Mucosa of descending colon (tissue), 3 donors: ENCODE measurements around the gene SLC45A3. TPM values are rescaled to one million over a fixed set of nuclear protein-coding genes. Genes with fewer than 3 reads are reported as not detected.
A peak's percentile ranks its signal among the peaks of the same experiment; 100 is the strongest.

ENCODE experiments used
- ATAC-seq: fragments of 200-7000 bp; cut with Tn5 transposase; one replicate; pipeline ENCODE4 v1.9.1; 2020; ENCODE audit warnings: mild to moderate bottlenecking, moderate library complexity
- DNase-seq, 3 donors: peaks; one replicate each; pipeline ENCODE4 v3.0.0-alpha.2; 2020
- H3K36me3 ChIP-seq: fragments of 200-600 bp; one replicate; pipeline ENCODE4 v1.8.0; 2021; ENCODE audit warnings: low read depth, mild to moderate bottlenecking
- H3K4me1 ChIP-seq: fragments of 200-600 bp; one replicate; pipeline ENCODE4 v1.8.0; 2021; ENCODE audit warnings: low read depth, mild to moderate bottlenecking
- H3K4me3 ChIP-seq: fragments of 200-600 bp; one replicate; pipeline ENCODE4 v1.8.0; 2021; ENCODE audit warnings: mild to moderate bottlenecking
- H3K9me3 ChIP-seq: fragments of 200-600 bp; one replicate; pipeline ENCODE4 v1.8.0; 2021; ENCODE audit warnings: mild to moderate bottlenecking
- CTCF ChIP-seq: fragments of 200-600 bp; IDR thresholded peaks from one replicate; pipeline ENCODE4 v1.8.0; 2022; ENCODE audit warnings: antibody characterized with exemption, mild to moderate bottlenecking
- intact Hi-C, 2 donors: fragments of 100-400 bp; cut with DNase I in 1 of 2; cut with micrococcal nuclease in 1 of 2; formaldehyde crosslinking; loops; one replicate each; pipeline versions ENCODE4 v1.11.0 to v1.11.1; 2022; cut with DNase I, micrococcal nuclease
- total RNA-seq, 3 donors: library from RNA; stranded (reverse); fragmentation: NEBNext Ultra II Directional in 2 of 3; extraction: Animal tissue kit (Norgen Biotek cat#: 25700) in 2 of 3; gene quantifications; one replicate each; pipeline versions ENCODE4 v1.2.1 to v1.2.4, GENCODE V29; 2021 to 2023
- donor health status: DM: no; HTN: no; CAD: no; lungs with moderate emphysema.
- donor health status: DM: no; HTN: no; CAD: no.
- donor health status: DM: no; HTN: yes; CAD: no.

Gene SLC45A3
- total RNA-seq, 3 donors from 2014 or later, result 13.7 to 19.0 (median 18.8) TPM

GRCh38 chr1:205693421-205693991 lies 13.2 kb upstream of the SLC45A3 start:
- Histone ChIP-seq H3K4me3 (no peak overlapping the region), H3K9me3 (no peaks in the 10 kb centered on the region), H3K4me1 (no peaks in the 10 kb centered on the region), H3K36me3 (no peaks in the 10 kb centered on the region)
- peak; percentile 21 for ATAC-seq
- no peak for TF ChIP-seq CTCF
- intact Hi-C loops, result no loop called here
- DNase-seq, result no peak

- DNase-seq, result no peak
- Histone ChIP-seq H3K9me3 (no peaks in the 10 kb centered on the region), H3K36me3 (no peaks in the 10 kb centered on the region), H3K4me1 (no peaks in the 10 kb centered on the region), H3K4me3 (no peak overlapping the region)
- no peak for TF ChIP-seq CTCF
- intact Hi-C loops, result no loop called here
- no peak for ATAC-seq
Measured at GRCh38 chr1:205692423-205692822, 12.1 kb upstream of the SLC45A3 start.

GRCh38 chr1:205690122-205690756 lies 9.9 kb upstream of the SLC45A3 start:
- no peaks in the 10 kb centered on the region for H3K36me3 ChIP-seq
- no peaks in the 10 kb centered on the region for H3K9me3 ChIP-seq
- intact Hi-C loops, result no loop called here
- no peaks in the 10 kb centered on the region for H3K4me1 ChIP-seq
- DNase-seq (no peak), ATAC-seq (no peak)
- H3K4me3 ChIP-seq, result no peak overlapping the region
- TF ChIP-seq CTCF, result no peak

GRCh38 chr1:205689479-205689878 lies 9.2 kb upstream of the SLC45A3 start:
- ATAC-seq (no peak), DNase-seq (no peak)
- no peaks in the 10 kb centered on the region for H3K36me3 ChIP-seq
- H3K9me3 ChIP-seq, result no peaks in the 10 kb centered on the region
- no peak for TF ChIP-seq CTCF
- no peak overlapping the region for H3K4me3 ChIP-seq
- H3K4me1 ChIP-seq, result no peaks in the 10 kb centered on the region
- intact Hi-C loops, result no loop called here

GRCh38 chr1:205688171-205689080 lies 8.1 kb upstream of the SLC45A3 start:
- Histone ChIP-seq H3K9me3 (no peaks in the 10 kb centered on the region), H3K4me3 (no peak overlapping the region), H3K36me3 (no peaks in the 10 kb centered on the region), H3K4me1 (no peaks in the 10 kb centered on the region)
- intact Hi-C loops, result no loop called here
- TF ChIP-seq CTCF, result no peak
- no peak for DNase-seq
- ATAC-seq, result no peak
